PC-9 (cell line): ENCODE data around the gene SNCAIP. TPM values are rescaled to one million over a fixed set of nuclear protein-coding genes. Genes with fewer than 3 reads are reported as not detected.

Source experiments
- BruUV-seq: library from RNA; stranded (reverse); fragments of 400-500 nt; replicated peaks from 2 replicates; lab custom pipeline; 2021; lab: Mats Ljungman, UMichigan
- CTCF ChIA-PET: fragments of 300-600 bp; sonication (Branson Sonifier 250); formaldehyde crosslinking; loops from one replicate; lab custom pipeline; 2022; ENCODE audit warnings: antibody characterized with exemption; lab: Charles Lee
- POLR2A ChIA-PET: fragments of 300-600 bp; sonication (Branson Sonifier 250); formaldehyde crosslinking; loops from one replicate; lab custom pipeline; 2022; ENCODE audit warnings: antibody characterized with exemption; ENCODE audit not compliant: unreplicated experiment; lab: Charles Lee
- DNase-seq, 2 experiments: peaks; one replicate each; pipeline versions ENCODE4 v3.0.0 to v3.0.0-alpha.2; 2015 to 2022; ENCODE audit warnings: mixed read lengths in 1 of 2
- H2AFZ ChIP-seq: fragments of 200-600 bp; sonication (generic); 2 replicates; pipeline ENCODE4 v1.8.1; 2017; ENCODE audit warnings: antibody characterized with exemption
- H3F3A ChIP-seq: fragments of 200-600 bp; sonication (generic); 2 replicates; pipeline ENCODE4 v1.8.1; 2017; ENCODE audit warnings: antibody characterized with exemption, mild to moderate bottlenecking, low read depth; ENCODE audit not compliant: insufficient read depth
- H3K27ac ChIP-seq: fragments of 200-600 bp; sonication (generic); 2 replicates; pipeline ENCODE4 v1.6.1; 2016; ENCODE audit warnings: mixed run types
- H3K27me3 ChIP-seq: fragments of 200-600 bp; sonication (generic); 2 replicates; pipeline ENCODE4 v1.6.1; 2016; ENCODE audit warnings: low read depth, mixed run types; ENCODE audit not compliant: insufficient read depth
- H3K36me3 ChIP-seq: fragments of 200-600 bp; sonication (generic); 2 replicates; pipeline ENCODE4 v1.6.1; 2016; ENCODE audit warnings: low read depth, mixed run types
- H3K4me1 ChIP-seq: fragments of 200-600 bp; sonication (generic); replicated peaks from 2 replicates; pipeline ENCODE4 v1.6.1; 2016; ENCODE audit warnings: mixed run types; ENCODE audit not compliant: insufficient read depth
- H3K4me2 ChIP-seq: fragments of 200-600 bp; sonication (generic); 2 replicates; pipeline ENCODE4 v1.6.1; 2017; ENCODE audit warnings: mixed run types
- H3K4me3 ChIP-seq: fragments of 200-600 bp; sonication (generic); 2 replicates; pipeline ENCODE4 v1.6.1; 2016; ENCODE audit warnings: mixed run types
- H3K79me2 ChIP-seq: fragments of 200-600 bp; sonication (generic); 2 replicates; pipeline ENCODE4 v1.6.1; 2017; ENCODE audit warnings: low read depth, mixed run types
- H3K9me2 ChIP-seq: fragments of 200-600 bp; sonication (generic); 2 replicates; pipeline ENCODE4 v1.8.1; 2017; ENCODE audit warnings: mild to moderate bottlenecking; ENCODE audit not compliant: insufficient read depth
- H3K9me3 ChIP-seq: fragments of 200-600 bp; sonication (generic); 2 replicates; pipeline ENCODE4 v1.8.1; 2016; ENCODE audit warnings: low read depth; ENCODE audit not compliant: insufficient read depth
- H4K20me1 ChIP-seq: fragments of 200-600 bp; sonication (generic); 2 replicates; pipeline ENCODE4 v1.8.1; 2017; ENCODE audit not compliant: insufficient read depth
- EZH2 ChIP-seq: fragments of 200-600 bp; sonication (generic); IDR thresholded peaks from 2 replicates; pipeline ENCODE4 v1.8.0; 2017; ENCODE audit warnings: antibody characterized with exemption, low read depth
- intact Hi-C: fragments of 100-400 bp; cut with micrococcal nuclease; formaldehyde crosslinking; loops from one replicate; pipeline ENCODE4 v1.10.0; 2022; ENCODE audit not compliant: unreplicated experiment
- total RNA-seq: library from RNA; stranded (reverse); gene quantifications from 2 replicates; pipeline ENCODE4 v1.2.3, GENCODE V29; 2021
- TF ChIP-seq, protein P1 (sequence below): fragments of 200-600 bp; sonication (generic); conservative IDR thresholded peaks from 2 replicates; pipeline ENCODE4 v1.6.1; 2017; ENCODE audit warnings: mixed run types, antibody characterized with exemption, mild to moderate bottlenecking, moderate library complexity

The SNCAIP gene
- total RNA-seq, 1 experiment from 2014 or later, result not detected

DNA sequence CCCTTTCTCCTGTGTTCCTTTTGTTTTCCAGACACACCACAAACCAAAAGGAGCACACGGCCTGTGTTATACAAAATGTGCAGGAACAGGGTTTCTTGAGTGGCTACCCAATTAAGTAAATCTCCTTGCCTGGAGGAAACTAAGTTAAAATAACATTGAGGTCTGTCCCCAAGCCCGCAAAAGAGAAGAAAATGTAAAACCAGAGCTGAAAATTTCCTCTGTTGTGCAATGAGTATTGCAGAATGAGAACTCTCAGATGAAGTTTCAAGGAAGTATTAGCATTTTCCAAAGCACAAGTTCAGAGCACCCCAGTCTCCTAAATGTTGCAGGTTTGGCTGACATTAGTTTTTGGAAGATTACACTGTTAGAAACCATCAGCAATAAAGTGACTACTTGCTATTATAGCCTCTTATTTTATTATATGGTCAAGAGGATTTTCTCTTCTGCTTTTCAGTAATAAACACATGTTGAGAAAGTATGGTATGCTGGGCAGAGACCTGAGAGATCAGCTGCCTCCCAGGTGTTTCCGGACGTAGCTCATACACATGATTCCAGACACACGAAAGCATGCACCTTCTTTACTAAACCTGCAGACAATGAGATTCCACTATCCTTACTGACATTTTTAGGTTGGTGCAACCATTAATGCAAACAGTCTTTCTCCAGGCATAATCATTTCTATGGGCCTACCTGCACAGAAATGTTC is 161.3 kb downstream of the SNCAIP start:
- Histone ChIP-seq H3F3A (no peaks in the 10 kb centered on the region), H3K79me2 (no peaks in the 10 kb centered on the region), H3K9me2 (no peaks in the 10 kb centered on the region), H3K36me3 (no peaks in the 10 kb centered on the region), H3K4me3 (no peak overlapping the region), H3K4me1 (0 out of 2 replicates have a peak, but pooled peaks cover 5% of the 10 kb centered on the region), H3K27ac (no peak overlapping the region), H3K4me2 (no peak overlapping the region), H3K27me3 (no peaks in the 10 kb centered on the region), H2AFZ (no peak overlapping the region), H4K20me1 (no peaks in the 10 kb centered on the region), H3K9me3 (no peaks in the 10 kb centered on the region)
- BruUV-seq, result no TSS peak
- no peak for DNase-seq
- POLR2A ChIA-PET, result no interaction called here
- CTCF ChIA-PET, result no interaction called here
- intact Hi-C loops, result no loop called here
- TF ChIP-seq, protein P1, sequence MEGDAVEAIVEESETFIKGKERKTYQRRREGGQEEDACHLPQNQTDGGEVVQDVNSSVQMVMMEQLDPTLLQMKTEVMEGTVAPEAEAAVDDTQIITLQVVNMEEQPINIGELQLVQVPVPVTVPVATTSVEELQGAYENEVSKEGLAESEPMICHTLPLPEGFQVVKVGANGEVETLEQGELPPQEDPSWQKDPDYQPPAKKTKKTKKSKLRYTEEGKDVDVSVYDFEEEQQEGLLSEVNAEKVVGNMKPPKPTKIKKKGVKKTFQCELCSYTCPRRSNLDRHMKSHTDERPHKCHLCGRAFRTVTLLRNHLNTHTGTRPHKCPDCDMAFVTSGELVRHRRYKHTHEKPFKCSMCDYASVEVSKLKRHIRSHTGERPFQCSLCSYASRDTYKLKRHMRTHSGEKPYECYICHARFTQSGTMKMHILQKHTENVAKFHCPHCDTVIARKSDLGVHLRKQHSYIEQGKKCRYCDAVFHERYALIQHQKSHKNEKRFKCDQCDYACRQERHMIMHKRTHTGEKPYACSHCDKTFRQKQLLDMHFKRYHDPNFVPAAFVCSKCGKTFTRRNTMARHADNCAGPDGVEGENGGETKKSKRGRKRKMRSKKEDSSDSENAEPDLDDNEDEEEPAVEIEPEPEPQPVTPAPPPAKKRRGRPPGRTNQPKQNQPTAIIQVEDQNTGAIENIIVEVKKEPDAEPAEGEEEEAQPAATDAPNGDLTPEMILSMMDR, result no peak
- TF ChIP-seq EZH2, result no peak

DNA sequence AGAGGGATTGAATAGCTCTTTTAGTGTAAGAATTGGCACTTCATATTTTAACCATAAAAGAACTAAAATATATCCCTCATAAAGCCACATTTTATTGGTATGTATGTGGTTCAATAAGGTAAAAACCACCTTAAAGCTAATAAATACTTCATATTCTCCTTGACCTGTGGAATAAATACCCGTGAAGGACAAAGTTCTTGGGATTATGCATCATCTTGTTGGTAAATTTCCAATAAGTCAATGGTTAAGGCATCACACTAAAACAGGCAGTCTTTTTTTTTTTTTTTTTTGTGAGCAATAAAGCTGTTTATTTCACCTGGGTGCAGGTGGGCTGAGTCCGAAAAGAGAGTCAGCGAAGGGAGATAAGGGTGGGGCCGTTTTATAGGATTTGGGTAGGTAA is 161.9 kb downstream of the SNCAIP start:
- Histone ChIP-seq H4K20me1 (no peaks in the 10 kb centered on the region), H3K4me2 (no peak overlapping the region), H3K9me2 (no peaks in the 10 kb centered on the region), H3K9me3 (no peaks in the 10 kb centered on the region), H3K4me3 (no peak overlapping the region), H2AFZ (no peak overlapping the region), H3K36me3 (no peaks in the 10 kb centered on the region), H3K79me2 (no peaks in the 10 kb centered on the region), H3K27me3 (no peaks in the 10 kb centered on the region), H3F3A (no peaks in the 10 kb centered on the region), H3K27ac (no peak overlapping the region), H3K4me1 (peaks cover 10% of the 10 kb centered on the region)
- BruUV-seq, result no TSS peak
- POLR2A ChIA-PET, result no interaction called here
- CTCF ChIA-PET, result no interaction called here
- intact Hi-C loops, result no loop called here
- DNase-seq, result no peak
- no peak for TF ChIP-seq EZH2
- TF ChIP-seq, protein P1, result no peak

DNA sequence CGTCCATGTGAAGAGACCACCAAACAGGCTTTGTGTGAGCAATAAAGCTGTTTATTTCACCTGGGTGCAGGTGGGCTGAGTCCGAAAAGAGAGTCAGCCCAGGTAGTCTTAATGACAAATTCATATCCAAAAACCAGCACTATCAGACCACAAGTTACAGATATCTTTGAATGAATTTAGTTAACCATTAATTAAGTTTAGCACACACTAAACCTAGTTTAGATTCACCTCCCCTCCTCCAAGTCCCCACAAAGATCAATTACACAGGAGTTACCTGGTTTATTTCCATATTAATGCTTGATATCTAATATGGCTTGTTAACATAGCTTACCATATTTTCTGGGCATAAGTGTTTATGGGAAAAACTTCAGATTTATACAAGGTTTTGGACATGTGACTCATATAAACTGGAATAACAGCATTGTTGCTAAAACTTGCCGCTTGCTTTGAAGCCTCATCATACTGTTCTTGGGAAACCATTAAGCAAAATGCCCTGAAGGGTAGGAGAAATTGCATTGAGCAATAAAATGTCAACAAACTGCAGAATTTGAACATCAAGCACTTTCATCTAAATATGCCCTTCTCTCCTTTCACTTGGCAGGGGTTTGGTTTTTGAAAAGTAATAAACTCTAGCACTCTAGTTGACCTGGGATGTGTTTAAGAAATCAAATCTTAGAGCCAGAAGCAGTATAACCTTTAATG is 166.9 kb downstream of the SNCAIP start:
- H3K4me2 ChIP-seq, result peak overlapping the region; percentile 42

More for the DNA sequence above, 166.9 kb downstream of the SNCAIP start:
- Histone ChIP-seq H4K20me1 (no peaks in the 10 kb centered on the region), H3K27ac (peak overlapping the region; percentile 56), H3K9me2 (no peaks in the 10 kb centered on the region), H2AFZ (0 out of 2 replicates have a peak overlapping the region, but pooled peaks have one; percentile 20), H3K4me3 (no peak overlapping the region), H3K9me3 (no peaks in the 10 kb centered on the region; the same call in 1 of the 2 replicates), H3K36me3 (no peaks in the 10 kb centered on the region), H3F3A (peaks cover 7% of the 10 kb centered on the region; the same call in 1 of the 2 replicates), H3K27me3 (no peaks in the 10 kb centered on the region), H3K4me1 (peaks cover 21% of the 10 kb centered on the region), H3K79me2 (no peaks in the 10 kb centered on the region)
- intact Hi-C loops, result no loop called here
- TF ChIP-seq EZH2, result no peak
- TF ChIP-seq, protein P1, result no peak
- ChIA-PET POLR2A (no interaction called here), CTCF (no interaction called here)
- no TSS peak for BruUV-seq
- DNase-seq, result peak; percentile 3 to 94
